B cell (primary cell): ENCODE data around the gene RALA. TPM values are rescaled to one million over a fixed set of nuclear protein-coding genes. Genes with fewer than 3 reads are reported as not detected.

ENCODE experiments used
- ATAC-seq: fragments of 200-7000 bp; cut with Tn5 transposase; one replicate; pipeline ENCODE4 v1.10.0; 2021; ENCODE audit warnings: low read depth, mild to moderate bottlenecking, moderate number of reproducible peaks, moderate library complexity
- CTCF ChIA-PET: fragments of 350-600 bp; sonication (Branson Sonifier 250); formaldehyde crosslinking; loops from one replicate; lab custom pipeline; 2021; ENCODE audit warnings: antibody characterized with exemption, inconsistent platforms; lab: Charles Lee
- POLR2A ChIA-PET: fragments of 350-600 bp; sonication (Branson Sonifier 250); formaldehyde crosslinking; loops from one replicate; lab custom pipeline; 2021; ENCODE audit warnings: antibody characterized with exemption; lab: Charles Lee
- DNase-seq: peaks from one replicate; pipeline ENCODE4 v3.0.0; 2013
- H2AFZ ChIP-seq: 2 replicates; pipeline ENCODE4 v1.6.1; 2012; ENCODE audit warnings: mild to moderate bottlenecking, low read depth, low read length; ENCODE audit not compliant: insufficient read depth, poor library complexity, severe bottlenecking
- H3K27ac ChIP-seq, 2 donors: 1 replicate in 1 of 2; 2 replicates in 1 of 2; pipeline ENCODE4 v1.5.1; 2012 to 2013; ENCODE audit warnings: low read length in 2 of 2, mild to moderate bottlenecking in 2 of 2, moderate library complexity in 1 of 2
- H3K27me3 ChIP-seq, 4 experiments: fragments of 200-600 bp in 1 of 4; sonication (generic) in 1 of 4; replicated peaks in 1 of 4; 1 replicate in 2 of 4; 2 replicates in 2 of 4; pipeline versions ENCODE4 v1.6.1 to v1.7.0; 2013 to 2016; ENCODE audit warnings: low read length in 3 of 4, mild to moderate bottlenecking in 2 of 4, mixed read lengths in 1 of 4, moderate library complexity in 1 of 4; ENCODE audit not compliant: insufficient read depth in 4 of 4, control insufficient read depth in 3 of 4; ENCODE audit errors: control extremely low read depth in 1 of 4
- H3K36me3 ChIP-seq, 2 experiments: replicated peaks in 1 of 2; 1 replicate in 1 of 2; 2 replicates in 1 of 2; pipeline versions ENCODE4 v1.6.1 to v1.7.1; 2013; ENCODE audit warnings: low read length in 1 of 2; ENCODE audit not compliant: insufficient read depth in 2 of 2, control insufficient read depth in 1 of 2; ENCODE audit errors: control extremely low read depth in 1 of 2, extremely low read depth in 1 of 2
- H3K4me1 ChIP-seq, 2 donors: fragments of 200-600 bp in 1 of 2; sonication (generic) in 1 of 2; 1 replicate in 1 of 2; 2 replicates in 1 of 2; pipeline versions ENCODE4 v1.5.1 to v1.6.1; 2013 to 2017; ENCODE audit warnings: low read length in 2 of 2; ENCODE audit not compliant: control insufficient read depth in 2 of 2, insufficient read depth in 2 of 2
- H3K4me2 ChIP-seq: replicated peaks from 2 replicates; pipeline ENCODE3; 2012; ENCODE audit warnings: mild to moderate bottlenecking, low read depth, low read length; ENCODE audit not compliant: poor library complexity, severe bottlenecking
- H3K4me3 ChIP-seq, 5 experiments: fragments of 200-600 bp in 1 of 5; sonication (generic) in 1 of 5; 1 replicate in 3 of 5; 2 replicates in 2 of 5; pipeline versions ENCODE4 v1.5.1 to v1.7.0; 2011 to 2016; ENCODE audit warnings: low read length in 4 of 5, mild to moderate bottlenecking in 4 of 5, low read depth in 2 of 5, control low read depth in 1 of 5, moderate library complexity in 1 of 5; ENCODE audit not compliant: insufficient read depth in 1 of 5; ENCODE audit errors: control extremely low read depth in 1 of 5, extremely low read depth in 1 of 5
- H3K79me2 ChIP-seq: fragments of 200-600 bp; sonication (generic); one replicate; pipeline ENCODE4 v1.6.0; 2016; ENCODE audit warnings: low read length; ENCODE audit not compliant: control insufficient read depth, insufficient read depth
- H3K9ac ChIP-seq: fragments of 200-600 bp; sonication (generic); 2 replicates; pipeline ENCODE4 v1.6.1; 2017; ENCODE audit warnings: mild to moderate bottlenecking, low read length, moderate library complexity
- H3K9me3 ChIP-seq, 3 donors: one replicate each; pipeline versions ENCODE4 v1.6.1 to v1.7.1; 2013; ENCODE audit warnings: low read length in 2 of 3; ENCODE audit not compliant: control insufficient read depth in 2 of 3, insufficient read depth in 1 of 3; ENCODE audit errors: control extremely low read depth in 1 of 3
- H4K20me1 ChIP-seq: 2 replicates; pipeline ENCODE4 v1.6.0; 2012; ENCODE audit warnings: mild to moderate bottlenecking, low read length; ENCODE audit not compliant: insufficient read depth, control insufficient read depth, poor library complexity, severe bottlenecking
- H3K27ac Mint-ChIP-seq: one replicate; pipeline ENCODE4 v1.8.0; 2021; ENCODE audit warnings: mixed read lengths
- H3K27me3 Mint-ChIP-seq: one replicate; pipeline ENCODE4 v1.8.0; 2021; ENCODE audit warnings: mixed read lengths
- H3K4me1 Mint-ChIP-seq: one replicate; pipeline ENCODE4 v1.8.0; 2021; ENCODE audit warnings: mixed read lengths
- H3K4me3 Mint-ChIP-seq: one replicate; pipeline ENCODE4 v1.8.0; 2021; ENCODE audit warnings: mixed read lengths
- H3K9me3 Mint-ChIP-seq: one replicate; pipeline ENCODE4 v1.8.0; 2022; ENCODE audit warnings: mixed read lengths; ENCODE audit not compliant: insufficient read depth
- EZH2 ChIP-seq: IDR thresholded peaks from 2 replicates; pipeline ENCODE4 v1.6.1; 2012; ENCODE audit warnings: borderline replicate concordance, low read depth, mild to moderate bottlenecking, moderate library complexity, low read length; ENCODE audit not compliant: insufficient read depth, poor library complexity, severe bottlenecking
- WGBS: methylation state at CpG from one replicate; pipeline ENCODE4 v1.1.5; 2013; ENCODE audit warnings: missing lambda C conversion rate; ENCODE audit not compliant: insufficient coverage; 5-methylcytosine and 5-hydroxymethylcytosine counted together
- intact Hi-C: fragments of 100-400 bp; cut with micrococcal nuclease; formaldehyde crosslinking; loops from one replicate; pipeline ENCODE4 v1.10.0; 2022
- polyA plus RNA-seq: library from polyadenylated mRNA; depleted of rRNA; stranded (reverse); fragments of >200 nt; gene quantifications from 2 replicates; pipeline ENCODE4 v1.2.3, GENCODE V29; 2012
- total RNA-seq, 2 donors: library from RNA; stranded (reverse); fragments of 120-200 nt in 1 of 2; gene quantifications; 1 replicate in 1 of 2; 2 replicates in 1 of 2; pipeline versions ENCODE4 v1.2.3 to v1.2.4, GENCODE V29; 2013 to 2022
- TF ChIP-seq, protein P1 (sequence below): fragments of 200-600 bp; IDR thresholded peaks from one replicate; pipeline ENCODE4 v1.8.0; 2022; ENCODE audit warnings: antibody characterized with exemption, mild to moderate bottlenecking

RALA gene
- total and polyA plus RNA-seq, 2 donors (not counting 1 experiment from before 2014, with no cell fraction given) = 9.3 to 29.8 TPM

DNA sequence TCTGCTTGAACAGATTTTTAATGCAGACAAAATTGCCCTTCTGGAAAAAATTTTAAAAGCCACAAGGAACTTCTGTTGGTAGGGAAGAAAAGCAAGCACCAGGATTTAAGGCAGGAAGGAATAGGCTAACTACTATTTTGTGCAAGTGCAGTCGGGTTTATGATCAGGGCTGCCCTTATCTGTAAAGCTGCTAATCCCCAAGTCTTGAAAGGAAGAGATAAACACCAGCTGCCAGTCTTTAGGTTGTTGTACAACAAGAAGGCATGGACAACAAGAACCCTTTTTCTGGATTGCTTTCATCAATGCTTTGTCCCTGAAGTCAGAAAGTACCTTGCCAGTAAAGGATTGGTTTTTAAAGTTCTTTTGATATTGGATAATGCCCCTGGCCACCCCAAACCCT, 40.7 kb downstream of the RALA start:
- H3K27me3 ChIP-seq = no peaks in the 10 kb centered on the region
- Mint-ChIP-seq H3K27me3 (no peaks in the 10 kb centered on the region), H3K4me3 (no peak overlapping the region), H3K27ac (no peak overlapping the region), H3K4me1 (peaks cover 13% of the 10 kb centered on the region), H3K9me3 (peaks cover 10% of the 10 kb centered on the region)
- WGBS = 87% methylated on average over 1 of the region's 1 CpG
- peaks cover 3 to 12% of the 10 kb centered on the region in 2 experiments for H3K36me3 ChIP-seq
- ChIA-PET CTCF (no interaction called here), POLR2A (no interaction called here)
- no peaks in the 10 kb centered on the region for H3K4me1 ChIP-seq
- H2AFZ ChIP-seq = no peak overlapping the region
- peaks cover 0 to 10% (median 0%) of the 10 kb centered on the region in 3 donors for H3K9me3 ChIP-seq
- H3K4me3 ChIP-seq = no peak overlapping the region
- H4K20me1 ChIP-seq = peaks cover 34% of the 10 kb centered on the region
- no peak overlapping the region for H3K9ac ChIP-seq
- intact Hi-C loops = no loop called here
- H3K27ac ChIP-seq = no peak overlapping the region
- TF ChIP-seq, protein P1, sequence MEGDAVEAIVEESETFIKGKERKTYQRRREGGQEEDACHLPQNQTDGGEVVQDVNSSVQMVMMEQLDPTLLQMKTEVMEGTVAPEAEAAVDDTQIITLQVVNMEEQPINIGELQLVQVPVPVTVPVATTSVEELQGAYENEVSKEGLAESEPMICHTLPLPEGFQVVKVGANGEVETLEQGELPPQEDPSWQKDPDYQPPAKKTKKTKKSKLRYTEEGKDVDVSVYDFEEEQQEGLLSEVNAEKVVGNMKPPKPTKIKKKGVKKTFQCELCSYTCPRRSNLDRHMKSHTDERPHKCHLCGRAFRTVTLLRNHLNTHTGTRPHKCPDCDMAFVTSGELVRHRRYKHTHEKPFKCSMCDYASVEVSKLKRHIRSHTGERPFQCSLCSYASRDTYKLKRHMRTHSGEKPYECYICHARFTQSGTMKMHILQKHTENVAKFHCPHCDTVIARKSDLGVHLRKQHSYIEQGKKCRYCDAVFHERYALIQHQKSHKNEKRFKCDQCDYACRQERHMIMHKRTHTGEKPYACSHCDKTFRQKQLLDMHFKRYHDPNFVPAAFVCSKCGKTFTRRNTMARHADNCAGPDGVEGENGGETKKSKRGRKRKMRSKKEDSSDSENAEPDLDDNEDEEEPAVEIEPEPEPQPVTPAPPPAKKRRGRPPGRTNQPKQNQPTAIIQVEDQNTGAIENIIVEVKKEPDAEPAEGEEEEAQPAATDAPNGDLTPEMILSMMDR = no peak
- no peak for TF ChIP-seq EZH2
- peaks cover 30% of the 10 kb centered on the region for H3K79me2 ChIP-seq
- no peak for DNase-seq
- ATAC-seq = no peak
- no peak overlapping the region for H3K4me2 ChIP-seq

DNA sequence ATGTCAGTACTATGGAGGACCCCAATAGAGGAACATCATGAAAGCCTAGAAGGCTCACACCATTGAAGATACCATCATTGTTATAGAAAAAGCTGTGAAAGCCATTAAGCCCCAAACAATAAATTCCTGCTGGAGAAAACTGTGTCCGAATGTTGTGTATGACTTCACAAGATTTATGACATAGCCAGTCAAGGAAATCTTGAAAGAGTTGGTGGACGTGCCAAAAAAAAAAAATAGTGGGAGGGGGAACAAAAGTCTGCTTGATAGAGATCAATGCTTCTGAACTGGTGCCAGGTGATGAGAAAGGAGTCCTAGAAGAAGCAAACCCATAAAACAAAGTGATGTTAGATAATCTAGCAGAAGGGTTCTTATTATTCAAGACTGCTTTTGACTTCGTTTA, 41.2 kb downstream of the RALA start:
- Histone ChIP-seq H3K36me3 (peaks cover under 1 to 9% of the 10 kb centered on the region in 2 experiments), H3K4me3 (no peak overlapping the region), H3K4me2 (no peak overlapping the region), H3K9ac (no peak overlapping the region), H4K20me1 (peaks cover 30% of the 10 kb centered on the region), H3K27ac (no peak overlapping the region), H3K27me3 (no peaks in the 10 kb centered on the region), H3K9me3 (peaks cover 0 to 10% (median 0%) of the 10 kb centered on the region in 3 donors), H3K79me2 (peaks cover 32% of the 10 kb centered on the region), H3K4me1 (no peaks in the 10 kb centered on the region), H2AFZ (no peak overlapping the region)
- ATAC-seq (no peak), DNase-seq (no peak)
- Mint-ChIP-seq H3K27me3 (no peaks in the 10 kb centered on the region), H3K9me3 (peaks cover 10% of the 10 kb centered on the region), H3K27ac (no peak overlapping the region), H3K4me1 (peaks cover 15% of the 10 kb centered on the region), H3K4me3 (no peak overlapping the region)
- WGBS = no CpG with 5 or more reads among the region's 3 CpGs
- CTCF ChIA-PET = interaction anchor here (0.5 kb wide), 1 partner anchor 66 kb away, joined by 3 read pairs; no protein-coding TSS in a partner anchor
- POLR2A ChIA-PET = no interaction called here
- intact Hi-C loops = no loop called here
- TF ChIP-seq, protein P1 = no peak
- no peak for TF ChIP-seq EZH2
